ENCODE data around the gene FBXO40. TPM values are rescaled to one million over a fixed set of nuclear protein-coding genes. Genes with fewer than 3 reads are reported as not detected.

Gene FBXO40
- total and polyA plus RNA-seq, 9 of the 15 experiments (the other 6 are each of a cell fraction or from before 2014, with no cell fraction given) = 0.01 to 0.05 (median 0.04) TPM; not detected in 3

DNA sequence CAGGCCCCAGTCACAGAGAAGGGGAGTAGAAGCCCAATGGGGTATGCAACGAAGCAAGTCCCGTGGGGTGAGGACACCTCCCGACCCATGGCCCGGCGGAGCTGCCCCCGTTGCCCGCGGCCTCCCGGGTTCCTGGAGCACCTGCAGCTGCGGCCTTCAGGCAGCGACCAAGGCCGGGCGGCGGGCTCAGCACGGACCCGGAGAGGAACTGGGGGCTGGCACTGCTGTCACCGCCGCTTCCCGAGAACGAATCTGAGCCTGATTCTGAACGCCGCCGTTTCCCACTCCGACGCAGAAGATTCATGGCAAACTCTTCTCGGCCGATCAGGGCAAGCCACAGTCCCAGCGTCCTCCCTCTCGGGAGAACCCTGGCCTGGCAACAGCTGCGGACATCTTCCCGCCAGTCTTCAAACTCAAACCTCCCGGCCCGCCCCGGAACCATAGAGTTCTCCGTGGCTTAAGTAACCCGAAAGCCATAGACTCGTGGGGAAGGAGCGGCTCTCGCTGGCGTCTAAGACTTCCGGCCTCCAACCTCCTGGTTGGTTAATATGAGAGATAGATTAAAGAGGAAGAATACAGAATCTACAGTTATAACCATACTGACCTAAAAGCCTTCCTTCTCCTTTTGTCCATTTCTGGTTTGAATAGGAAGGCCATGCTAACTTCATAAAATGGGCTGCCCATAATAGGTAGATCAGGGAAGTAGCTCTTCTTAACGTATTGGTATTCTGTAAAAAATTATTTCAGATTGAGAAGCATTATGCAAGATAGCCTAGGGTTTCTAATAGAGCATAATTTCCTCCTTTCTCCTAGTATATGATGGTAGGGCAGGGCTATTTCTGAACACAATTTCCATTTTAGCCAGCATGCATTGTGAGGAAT, 47.4 kb upstream of the FBXO40 start, which contains the start of gene POLQ (continued):
- TF ChIP-seq, protein P1, sequence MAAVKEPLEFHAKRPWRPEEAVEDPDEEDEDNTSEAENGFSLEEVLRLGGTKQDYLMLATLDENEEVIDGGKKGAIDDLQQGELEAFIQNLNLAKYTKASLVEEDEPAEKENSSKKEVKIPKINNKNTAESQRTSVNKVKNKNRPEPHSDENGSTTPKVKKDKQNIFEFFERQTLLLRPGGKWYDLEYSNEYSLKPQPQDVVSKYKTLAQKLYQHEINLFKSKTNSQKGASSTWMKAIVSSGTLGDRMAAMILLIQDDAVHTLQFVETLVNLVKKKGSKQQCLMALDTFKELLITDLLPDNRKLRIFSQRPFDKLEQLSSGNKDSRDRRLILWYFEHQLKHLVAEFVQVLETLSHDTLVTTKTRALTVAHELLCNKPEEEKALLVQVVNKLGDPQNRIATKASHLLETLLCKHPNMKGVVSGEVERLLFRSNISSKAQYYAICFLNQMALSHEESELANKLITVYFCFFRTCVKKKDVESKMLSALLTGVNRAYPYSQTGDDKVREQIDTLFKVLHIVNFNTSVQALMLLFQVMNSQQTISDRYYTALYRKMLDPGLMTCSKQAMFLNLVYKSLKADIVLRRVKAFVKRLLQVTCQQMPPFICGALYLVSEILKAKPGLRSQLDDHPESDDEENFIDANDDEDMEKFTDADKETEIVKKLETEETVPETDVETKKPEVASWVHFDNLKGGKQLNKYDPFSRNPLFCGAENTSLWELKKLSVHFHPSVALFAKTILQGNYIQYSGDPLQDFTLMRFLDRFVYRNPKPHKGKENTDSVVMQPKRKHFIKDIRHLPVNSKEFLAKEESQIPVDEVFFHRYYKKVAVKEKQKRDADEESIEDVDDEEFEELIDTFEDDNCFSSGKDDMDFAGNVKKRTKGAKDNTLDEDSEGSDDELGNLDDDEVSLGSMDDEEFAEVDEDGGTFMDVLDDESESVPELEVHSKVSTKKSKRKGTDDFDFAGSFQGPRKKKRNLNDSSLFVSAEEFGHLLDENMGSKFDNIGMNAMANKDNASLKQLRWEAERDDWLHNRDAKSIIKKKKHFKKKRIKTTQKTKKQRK (IDR thresholded peaks at IDR 0.05; ENCODE audit: borderline replicate concordance, low read depth, low read length) = no peak
- TF ChIP-seq, protein P2, sequence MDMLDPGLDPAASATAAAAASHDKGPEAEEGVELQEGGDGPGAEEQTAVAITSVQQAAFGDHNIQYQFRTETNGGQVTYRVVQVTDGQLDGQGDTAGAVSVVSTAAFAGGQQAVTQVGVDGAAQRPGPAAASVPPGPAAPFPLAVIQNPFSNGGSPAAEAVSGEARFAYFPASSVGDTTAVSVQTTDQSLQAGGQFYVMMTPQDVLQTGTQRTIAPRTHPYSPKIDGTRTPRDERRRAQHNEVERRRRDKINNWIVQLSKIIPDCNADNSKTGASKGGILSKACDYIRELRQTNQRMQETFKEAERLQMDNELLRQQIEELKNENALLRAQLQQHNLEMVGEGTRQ (CRISPR knock-in tag; IDR thresholded peaks at IDR 0.05) = no peak
- peak; percentile 85 for TF ChIP-seq RBFOX2 (IDR thresholded peaks at IDR 0.05; ENCODE audit: low read depth, low read length)
- TF ChIP-seq SMAD3 (CRISPR knock-in tag; conservative IDR thresholded peaks at IDR 0.05) = no peak
- TF ChIP-seq YBX1 (IDR thresholded peaks at IDR 0.05) = no peak
- no peak for TF ChIP-seq MTA3 (IDR thresholded peaks at IDR 0.05; ENCODE audit: borderline replicate concordance)
- TF ChIP-seq U2AF2 (optimal IDR thresholded peaks at IDR 0.05; ENCODE audit: low read depth, low read length) = no peak
- TF ChIP-seq OTX1 (CRISPR knock-in tag; IDR thresholded peaks at IDR 0.05) = no peak
- peak; percentile 98 for TF ChIP-seq SAP30 (IDR thresholded peaks at IDR 0.05; ENCODE audit: borderline replicate concordance, insufficient read depth, low read depth, low read length, poor library complexity, severe bottlenecking)
- no peak for TF ChIP-seq HMG20A (CRISPR knock-in tag; conservative IDR thresholded peaks at IDR 0.05)
- no peak for TF ChIP-seq NR2F6 (CRISPR knock-in tag; IDR thresholded peaks at IDR 0.05)
- TF ChIP-seq ZNF561 (CRISPR knock-in tag; conservative IDR thresholded peaks at IDR 0.05) = no peak
- no peak for TF ChIP-seq ZZZ3 (IDR thresholded peaks at IDR 0.05)
- TF ChIP-seq ZFX (CRISPR knock-in tag; IDR thresholded peaks at IDR 0.05) = peak; percentile 74
- TF ChIP-seq, protein P3, sequence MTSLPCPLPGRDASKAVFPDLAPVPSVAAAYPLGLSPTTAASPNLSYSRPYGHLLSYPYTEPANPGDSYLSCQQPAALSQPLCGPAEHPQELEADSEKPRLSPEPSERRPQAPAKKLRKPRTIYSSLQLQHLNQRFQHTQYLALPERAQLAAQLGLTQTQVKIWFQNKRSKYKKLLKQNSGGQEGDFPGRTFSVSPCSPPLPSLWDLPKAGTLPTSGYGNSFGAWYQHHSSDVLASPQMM (CRISPR knock-in tag; IDR thresholded peaks at IDR 0.05) = no peak
- TF ChIP-seq SLC30A9 (CRISPR knock-in tag; IDR thresholded peaks at IDR 0.05) = no peak
- TF ChIP-seq, protein P4, sequence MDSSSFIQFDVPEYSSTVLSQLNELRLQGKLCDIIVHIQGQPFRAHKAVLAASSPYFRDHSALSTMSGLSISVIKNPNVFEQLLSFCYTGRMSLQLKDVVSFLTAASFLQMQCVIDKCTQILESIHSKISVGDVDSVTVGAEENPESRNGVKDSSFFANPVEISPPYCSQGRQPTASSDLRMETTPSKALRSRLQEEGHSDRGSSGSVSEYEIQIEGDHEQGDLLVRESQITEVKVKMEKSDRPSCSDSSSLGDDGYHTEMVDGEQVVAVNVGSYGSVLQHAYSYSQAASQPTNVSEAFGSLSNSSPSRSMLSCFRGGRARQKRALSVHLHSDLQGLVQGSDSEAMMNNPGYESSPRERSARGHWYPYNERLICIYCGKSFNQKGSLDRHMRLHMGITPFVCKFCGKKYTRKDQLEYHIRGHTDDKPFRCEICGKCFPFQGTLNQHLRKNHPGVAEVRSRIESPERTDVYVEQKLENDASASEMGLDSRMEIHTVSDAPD (CRISPR knock-in tag; IDR thresholded peaks at IDR 0.05) = no peak
- no peak for TF ChIP-seq ZNF717 (CRISPR knock-in tag; IDR thresholded peaks at IDR 0.05)
- peak; percentile 55; the same call in 1 of the 2 replicates for TF ChIP-seq SP1 (CRISPR knock-in tag; IDR thresholded peaks at IDR 0.05)
- TF ChIP-seq, protein P5, sequence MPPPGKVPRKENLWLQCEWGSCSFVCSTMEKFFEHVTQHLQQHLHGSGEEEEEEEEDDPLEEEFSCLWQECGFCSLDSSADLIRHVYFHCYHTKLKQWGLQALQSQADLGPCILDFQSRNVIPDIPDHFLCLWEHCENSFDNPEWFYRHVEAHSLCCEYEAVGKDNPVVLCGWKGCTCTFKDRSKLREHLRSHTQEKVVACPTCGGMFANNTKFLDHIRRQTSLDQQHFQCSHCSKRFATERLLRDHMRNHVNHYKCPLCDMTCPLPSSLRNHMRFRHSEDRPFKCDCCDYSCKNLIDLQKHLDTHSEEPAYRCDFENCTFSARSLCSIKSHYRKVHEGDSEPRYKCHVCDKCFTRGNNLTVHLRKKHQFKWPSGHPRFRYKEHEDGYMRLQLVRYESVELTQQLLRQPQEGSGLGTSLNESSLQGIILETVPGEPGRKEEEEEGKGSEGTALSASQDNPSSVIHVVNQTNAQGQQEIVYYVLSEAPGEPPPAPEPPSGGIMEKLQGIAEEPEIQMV (tag; conservative IDR thresholded peaks at IDR 0.05; ENCODE audit: low read depth) = no peak
